Measurements from ENCODE around the gene TEFM.
A peak's percentile ranks its signal among the peaks of the same experiment; 100 is the strongest.
"Not testable (repeated sequence)": the region's sequence is repeated elsewhere in the genome, so short reads cannot be mapped to it uniquely, and the experiment has no call there.

The TEFM gene

GRCh38 chr17:30906101-30906911 lies at the start of gene TEFM:
Gene TEFM (minus strand): TSS chr17:30906238. CDS start chr17:30906198, 40 bp downstream.
- DNase-seq, result peak; percentile 93

- DNase-seq, result peak; percentile 86
Observed at GRCh38 chr17:30954046-30954830, 48.2 kb upstream of the TEFM start.

- peak; percentile 76 for DNase-seq
Observed at GRCh38 chr17:30952638-30953393, 46.8 kb upstream of the TEFM start.

GRCh38 chr17:30950669-30951399 lies 44.8 kb upstream of the TEFM start:
- DNase-seq, result peak; percentile 82

- DNase-seq, result no peak
Observed at GRCh38 chr17:30950189-30950588, 44.2 kb upstream of the TEFM start.

GRCh38 chr17:30947796-30948195 lies 41.8 kb upstream of the TEFM start:
- no peak for DNase-seq

GRCh38 chr17:30942308-30943079 lies 36.5 kb upstream of the TEFM start:
- DNase-seq, result no peak

GRCh38 chr17:30939051-30939689 lies 33.1 kb upstream of the TEFM start:
- DNase-seq, result peak; percentile 55

- DNase-seq, result peak; percentile 16
Observed at GRCh38 chr17:30933966-30934365, 27.9 kb upstream of the TEFM start.

- not testable (repeated sequence) for DNase-seq
Observed at GRCh38 chr17:30931582-30931981, 25.5 kb upstream of the TEFM start.

- no peak for DNase-seq
Observed at GRCh38 chr17:30930495-30930894, 24.5 kb upstream of the TEFM start.

- DNase-seq, result not testable (repeated sequence)
Observed at GRCh38 chr17:30929861-30930260, 23.8 kb upstream of the TEFM start.

- no peak for DNase-seq
Observed at GRCh38 chr17:30929081-30929633, 23.1 kb upstream of the TEFM start.

- no peak for DNase-seq
Observed at GRCh38 chr17:30928584-30928983, 22.5 kb upstream of the TEFM start.

- DNase-seq, result peak; percentile 39
Observed at GRCh38 chr17:30927756-30928155, 21.7 kb upstream of the TEFM start.

GRCh38 chr17:30926516-30926915 lies 20.5 kb upstream of the TEFM start:
- peak; percentile 92 for DNase-seq

GRCh38 chr17:30924341-30924740 lies 18.3 kb upstream of the TEFM start:
- no peak for DNase-seq

- peak; percentile 45 for DNase-seq
Observed at GRCh38 chr17:30922235-30923030, 16.4 kb upstream of the TEFM start.

GRCh38 chr17:30921544-30922196 lies 15.6 kb upstream of the TEFM start, which contains the start of gene ADAP2:
Gene ADAP2 (plus strand): TSS chr17:30921945. CDS start chr17:30922015, 70 bp downstream.
- DNase-seq, result peak; percentile 81

Measured in suppressor macrophage treated with lipopolysaccharide for 4 hours (primary cell).